GM12878 (cell line): ENCODE data around the gene ACSL1.

Experiments
- ASH2L ChIP-seq: fragments of 300-600, 200-600 bp; sonication (generic); IDR thresholded peaks from 2 replicates; pipeline ENCODE4 v1.6.1; 2017; ENCODE audit warnings: low read depth, mild to moderate bottlenecking, borderline replicate concordance
- EZH2 ChIP-seq: IDR thresholded peaks from 2 replicates; pipeline ENCODE4 v1.6.1; 2012; ENCODE audit warnings: low read depth, mild to moderate bottlenecking, control low read depth, inconsistent platforms, low read length, borderline replicate concordance; ENCODE audit not compliant: control insufficient read depth
- HDAC6 ChIP-seq: fragments of 200-600 bp; sonication (generic); IDR thresholded peaks from one replicate; pipeline ENCODE4 v1.8.0; 2017; ENCODE audit warnings: antibody characterized with exemption; ENCODE audit not compliant: unreplicated experiment
- NRF1 ChIP-seq: conservative IDR thresholded peaks from 2 replicates; pipeline ENCODE4 v1.6.1; 2011; ENCODE audit warnings: mild to moderate bottlenecking, low read depth, low read length, improper control_type of control experiment
- POLR2A ChIP-seq: IDR thresholded peaks from 2 replicates; pipeline ENCODE4 v1.6.1; 2011; ENCODE audit warnings: low read depth, mild to moderate bottlenecking, low read length
- RB1 ChIP-seq: fragments of 450-650 bp; formaldehyde crosslinking; IDR thresholded peaks from 2 replicates; pipeline ENCODE4 v1.6.1; 2017; ENCODE audit warnings: mild to moderate bottlenecking, borderline replicate concordance
- SMARCA5 ChIP-seq: fragments of 450-650 bp; IDR thresholded peaks from 2 replicates; pipeline ENCODE4 v1.6.1; 2017; ENCODE audit warnings: mild to moderate bottlenecking
- SUZ12 ChIP-seq: fragments of 200-600 bp; sonication (generic); IDR thresholded peaks from one replicate; pipeline ENCODE4 v1.6.1; 2018; ENCODE audit warnings: antibody characterized with exemption, mild to moderate bottlenecking; ENCODE audit not compliant: unreplicated experiment
- TCF7 ChIP-seq: IDR thresholded peaks from 2 replicates; pipeline ENCODE4 v1.6.1; 2014; ENCODE audit warnings: antibody characterized with exemption, borderline replicate concordance
- USF2 ChIP-seq: IDR thresholded peaks from 2 replicates; pipeline ENCODE4 v1.6.1; 2011; ENCODE audit warnings: low read depth, low read length, improper control_type of control experiment, borderline replicate concordance
- TF ChIP-seq, protein P1 (sequence below), 3 experiments: IDR thresholded peaks in 2 of 3; conservative IDR thresholded peaks in 1 of 3; 2 replicates each; pipeline ENCODE4 v1.5.1; 2011; ENCODE audit warnings: low read depth in 3 of 3, low read length in 3 of 3, mild to moderate bottlenecking in 3 of 3, control low read depth in 2 of 3, moderate library complexity in 2 of 3, inconsistent platforms in 1 of 3, mixed read lengths in 1 of 3; ENCODE audit not compliant: control insufficient read depth in 2 of 3, insufficient read depth in 1 of 3; ENCODE audit errors: extremely low read depth in 1 of 3

DNA sequence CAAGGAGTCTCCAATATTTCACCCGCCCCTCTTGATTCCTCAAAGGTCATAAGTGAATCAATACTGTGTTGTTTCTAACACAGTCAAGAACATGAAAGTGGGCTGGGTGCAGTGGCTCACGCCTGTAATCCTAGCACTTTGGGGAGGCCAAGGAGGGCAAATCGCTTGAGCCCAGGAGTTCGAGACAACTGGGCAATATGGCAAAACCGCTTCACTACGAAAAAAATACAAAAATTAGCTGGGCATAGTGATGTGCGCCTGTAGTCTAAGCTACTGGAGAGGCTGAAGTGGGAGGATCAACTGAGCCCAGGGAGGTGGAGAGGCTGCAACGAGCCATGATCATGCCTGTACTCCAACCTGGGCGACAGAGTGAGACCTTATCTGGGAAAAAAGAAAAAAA, 3.4 kb downstream of the ACSL1 start:
- TF ChIP-seq TCF7 (no peak), ASH2L (no peak), HDAC6 (no peak), NRF1 (no peak), USF2 (no peak), SUZ12 (no peak), POLR2A (no peak), RB1 (no peak), EZH2 (no peak), SMARCA5 (no peak)
- TF ChIP-seq, protein P1, sequence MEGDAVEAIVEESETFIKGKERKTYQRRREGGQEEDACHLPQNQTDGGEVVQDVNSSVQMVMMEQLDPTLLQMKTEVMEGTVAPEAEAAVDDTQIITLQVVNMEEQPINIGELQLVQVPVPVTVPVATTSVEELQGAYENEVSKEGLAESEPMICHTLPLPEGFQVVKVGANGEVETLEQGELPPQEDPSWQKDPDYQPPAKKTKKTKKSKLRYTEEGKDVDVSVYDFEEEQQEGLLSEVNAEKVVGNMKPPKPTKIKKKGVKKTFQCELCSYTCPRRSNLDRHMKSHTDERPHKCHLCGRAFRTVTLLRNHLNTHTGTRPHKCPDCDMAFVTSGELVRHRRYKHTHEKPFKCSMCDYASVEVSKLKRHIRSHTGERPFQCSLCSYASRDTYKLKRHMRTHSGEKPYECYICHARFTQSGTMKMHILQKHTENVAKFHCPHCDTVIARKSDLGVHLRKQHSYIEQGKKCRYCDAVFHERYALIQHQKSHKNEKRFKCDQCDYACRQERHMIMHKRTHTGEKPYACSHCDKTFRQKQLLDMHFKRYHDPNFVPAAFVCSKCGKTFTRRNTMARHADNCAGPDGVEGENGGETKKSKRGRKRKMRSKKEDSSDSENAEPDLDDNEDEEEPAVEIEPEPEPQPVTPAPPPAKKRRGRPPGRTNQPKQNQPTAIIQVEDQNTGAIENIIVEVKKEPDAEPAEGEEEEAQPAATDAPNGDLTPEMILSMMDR (IDR thresholded peaks at IDR 0.05 in 2 of 3, conservative IDR thresholded peaks at IDR 0.05 in 1 of 3; ENCODE audit: control insufficient read depth in 2 of 3, extremely low read depth in 1 of 3, insufficient read depth in 1 of 3, low read depth in 3 of 3, low read length in 3 of 3), result no peak
